PC-3 (cell line): ENCODE data around the gene MMS19.

Experiments
- CTCF ChIP-seq: fragments of 300-600 bp; sonication (generic); conservative IDR thresholded peaks from 2 replicates; pipeline ENCODE4 v1.5.1; 2017; ENCODE audit warnings: antibody characterized with exemption, low read depth, mild to moderate bottlenecking, low read length
- EZH2phosphoT487 ChIP-seq: fragments of 300-600 bp; sonication (generic); IDR thresholded peaks from 2 replicates; pipeline ENCODE4 v1.6.1; 2018; ENCODE audit warnings: mild to moderate bottlenecking, antibody characterized with exemption, low read length, borderline replicate concordance

- TF ChIP-seq CTCF (no peak), EZH2phosphoT487 (no peak)
These were observed 32.2 kb downstream of the MMS19 start for GRCh38 chr10:97465982-97466381.
